HG03060 (cell line): ENCODE results near the gene KLC1.
"Not testable (repeated sequence)": the region's sequence is repeated elsewhere in the genome, so short reads cannot be mapped to it uniquely, and the experiment has no call there.

Source experiments
- ATAC-seq: cut with Tn5 transposase; IDR thresholded peaks from one replicate; pipeline ENCODE4 v1.9.1; 2021; ENCODE audit warnings: low read depth, moderate number of reproducible peaks; ENCODE audit not compliant: unreplicated experiment

KLC1 gene

GRCh38 chr14:103624860-103625259, 4.2 kb upstream of the KLC1 start:
- no peak for ATAC-seq

DNA sequence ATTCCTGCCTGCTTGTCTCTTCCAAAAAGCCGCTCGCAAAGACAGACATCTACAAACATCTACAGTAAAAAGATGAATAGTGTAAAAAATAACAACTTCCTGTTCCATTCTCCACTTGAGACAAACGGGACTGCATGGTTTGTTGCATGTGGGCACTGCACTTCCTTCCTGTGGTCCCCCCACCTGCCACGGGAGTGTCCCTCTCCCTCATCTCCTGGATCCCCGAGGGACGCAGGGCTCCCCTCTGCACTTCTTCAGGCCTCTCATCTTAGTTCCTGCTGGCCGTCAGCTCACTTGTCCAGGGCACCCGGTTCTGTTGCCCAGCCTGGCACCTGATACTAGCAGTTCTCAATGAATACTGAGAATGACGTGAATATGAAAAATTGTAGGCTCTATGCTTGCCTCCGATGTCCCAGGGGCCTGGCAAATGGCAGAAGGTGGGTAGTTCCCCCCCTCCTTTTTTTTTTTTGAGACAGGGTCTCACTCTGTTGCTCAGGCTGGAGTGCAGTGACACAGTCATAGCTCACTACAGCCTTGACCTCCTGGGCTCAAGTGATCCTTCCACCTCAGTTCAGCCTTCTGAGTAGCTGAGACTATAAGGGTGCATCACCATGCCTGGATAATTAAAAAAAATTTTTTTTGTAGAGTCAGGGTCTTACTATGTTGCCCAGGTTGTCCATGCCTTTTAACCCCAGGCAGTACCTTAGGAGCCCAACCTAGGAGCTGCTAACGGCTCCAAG, 3.5 kb upstream of the KLC1 start:
- no peak for ATAC-seq

DNA sequence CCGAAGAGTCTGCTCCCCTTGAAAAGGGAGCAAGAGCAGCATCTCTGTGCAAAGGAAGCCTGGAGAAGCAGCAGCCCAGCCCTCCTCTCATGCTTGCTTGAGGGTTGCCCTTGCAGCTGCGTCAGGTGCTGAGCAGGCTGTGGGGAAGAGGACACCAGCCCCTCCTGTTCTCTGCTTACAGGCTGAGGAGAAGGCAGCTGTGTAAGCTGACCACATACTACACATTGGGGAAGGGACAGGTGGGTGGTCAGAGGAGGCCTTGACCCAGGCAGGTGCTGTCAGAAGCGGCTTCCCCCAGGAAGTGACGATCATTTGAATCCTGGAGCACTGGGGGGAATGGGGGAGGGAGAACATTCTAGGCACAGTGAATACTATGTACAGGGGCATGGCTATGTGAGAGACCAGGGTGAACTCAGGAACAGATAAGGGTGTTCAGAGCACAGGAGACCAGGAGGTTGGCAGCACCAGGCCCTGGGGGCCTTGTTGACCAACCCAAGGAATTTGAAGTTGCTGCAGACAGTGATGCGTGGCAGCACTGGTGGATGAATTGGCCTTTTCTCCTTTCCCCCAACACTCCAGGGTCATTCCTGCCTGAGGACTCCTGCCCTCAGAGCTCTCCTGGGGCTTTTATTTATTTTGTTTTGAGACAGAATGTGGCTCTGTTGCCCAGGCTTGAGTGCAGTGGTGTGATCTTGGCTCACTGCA, 2.7 kb upstream of the KLC1 start:
- ATAC-seq = no peak

- ATAC-seq = no peak
Measured at GRCh38 chr14:103627073-103628025, 1.7 kb upstream of the KLC1 start.

GRCh38 chr14:103628221-103628683, 759 bp upstream of the KLC1 start:
- no peak for ATAC-seq

DNA sequence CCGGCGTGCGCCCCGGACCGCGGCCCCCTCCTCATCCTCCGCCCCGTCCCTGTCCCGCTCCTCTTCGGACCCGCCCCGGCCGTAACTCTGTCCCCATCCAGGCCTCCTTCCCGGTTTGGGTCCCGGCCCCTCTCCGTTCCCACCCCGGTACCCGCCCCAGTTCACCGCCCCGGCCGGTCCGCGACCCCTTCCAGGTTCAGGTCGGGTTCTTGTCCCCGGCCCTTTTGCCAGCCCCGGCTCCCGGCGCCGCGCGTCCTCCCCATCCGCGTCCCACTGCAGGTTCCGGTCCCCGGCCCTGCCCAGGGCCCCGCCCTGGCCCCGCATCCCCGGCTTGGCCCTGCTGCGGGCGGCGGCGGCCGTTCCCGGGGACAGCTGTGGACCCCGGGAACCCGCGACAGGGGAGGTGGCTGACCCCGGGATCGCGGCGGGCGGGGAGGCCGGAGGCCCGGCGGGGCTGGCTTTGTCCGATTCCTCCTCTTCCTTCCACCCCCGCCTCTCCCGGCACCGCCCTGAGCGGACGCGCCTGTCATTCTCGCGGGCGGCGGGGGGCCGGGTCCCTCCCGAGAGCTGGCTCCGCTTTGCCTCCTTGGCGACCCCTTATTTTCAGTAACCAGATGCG, 601 bp downstream of the KLC1 start:
- ATAC-seq = no peak

- no peak for ATAC-seq
Measured at GRCh38 chr14:103630364-103631108, 1.5 kb downstream of the KLC1 start.

GRCh38 chr14:103633391-103633790, 4.4 kb downstream of the KLC1 start:
- no peak for ATAC-seq

DNA sequence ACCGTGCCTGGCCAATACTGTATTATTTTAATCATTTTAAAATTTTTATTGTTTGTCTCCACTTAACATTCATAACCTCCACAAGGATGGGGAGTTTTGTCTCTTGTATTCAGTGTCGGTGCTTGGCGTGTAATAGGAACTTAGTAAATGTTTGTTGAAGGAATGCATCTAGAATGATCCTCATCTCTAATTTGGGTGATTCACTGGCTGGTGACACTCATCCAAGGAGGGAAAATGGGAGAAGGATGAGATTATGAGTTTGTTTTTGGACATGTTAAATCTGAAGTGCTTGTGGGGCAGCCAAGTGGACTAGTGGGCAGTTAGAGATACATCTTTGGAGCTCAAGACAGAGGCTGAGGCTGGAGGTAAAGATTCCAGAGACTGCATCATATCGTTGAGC, 5.1 kb downstream of the KLC1 start:
- ATAC-seq = no peak

DNA sequence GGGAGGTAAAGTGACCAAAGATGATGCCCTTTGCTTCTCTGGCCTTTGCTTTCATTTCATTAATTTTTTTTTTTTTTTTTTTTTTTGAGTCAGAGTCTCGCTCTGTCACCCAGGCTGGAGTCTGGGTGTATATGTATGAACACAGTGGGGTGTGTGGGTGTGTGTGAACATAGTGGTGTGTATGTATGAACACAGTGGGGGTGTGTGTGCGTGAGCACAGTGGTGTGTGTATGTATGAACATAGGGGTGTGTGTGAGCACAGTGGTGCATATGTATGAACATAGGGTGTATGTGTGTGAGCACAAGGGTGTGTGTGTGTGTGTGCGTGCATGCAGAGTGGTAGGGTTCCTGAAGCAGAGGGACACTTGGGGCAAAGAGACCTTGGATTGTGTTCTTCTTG, 9.6 kb downstream of the KLC1 start:
- ATAC-seq = no peak

DNA sequence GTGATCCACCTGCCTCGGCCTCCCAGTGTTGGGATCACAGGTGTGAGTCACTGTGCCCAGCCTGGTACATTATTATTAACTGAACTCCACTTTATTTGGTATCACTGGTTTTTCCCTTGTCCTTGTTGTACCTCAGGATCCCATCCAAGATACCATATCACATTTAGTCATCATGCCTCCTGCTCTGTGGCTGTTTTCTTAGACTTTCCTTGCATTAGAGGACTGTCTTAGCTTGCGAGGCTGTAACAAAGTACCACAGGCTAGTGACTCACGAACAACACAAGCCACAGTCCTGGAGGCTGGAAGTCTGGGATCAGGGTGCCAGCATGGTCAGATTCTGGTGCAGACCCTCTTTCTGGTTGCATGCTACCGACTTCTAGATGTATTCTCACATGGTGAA, 12.2 kb downstream of the KLC1 start:
- no peak for ATAC-seq

DNA sequence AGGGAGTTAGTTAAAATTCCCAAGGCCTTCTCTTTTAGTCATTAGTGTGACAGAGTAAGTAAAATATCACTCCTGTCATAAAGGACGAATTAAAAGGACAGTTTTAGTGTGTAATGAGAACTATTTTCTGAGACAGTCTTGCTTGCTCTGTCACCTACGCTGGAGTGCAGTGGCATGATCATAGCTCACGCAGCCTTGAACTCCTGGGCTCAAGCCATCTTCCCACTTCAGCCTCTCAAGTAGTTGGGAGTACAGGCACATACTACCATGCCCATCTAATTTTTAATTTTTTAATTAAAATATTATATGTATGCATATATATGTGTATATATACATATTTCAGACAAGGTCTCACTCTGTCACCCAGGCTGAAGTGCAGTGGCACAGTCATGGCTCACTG, 17.2 kb downstream of the KLC1 start:
- ATAC-seq = no peak

DNA sequence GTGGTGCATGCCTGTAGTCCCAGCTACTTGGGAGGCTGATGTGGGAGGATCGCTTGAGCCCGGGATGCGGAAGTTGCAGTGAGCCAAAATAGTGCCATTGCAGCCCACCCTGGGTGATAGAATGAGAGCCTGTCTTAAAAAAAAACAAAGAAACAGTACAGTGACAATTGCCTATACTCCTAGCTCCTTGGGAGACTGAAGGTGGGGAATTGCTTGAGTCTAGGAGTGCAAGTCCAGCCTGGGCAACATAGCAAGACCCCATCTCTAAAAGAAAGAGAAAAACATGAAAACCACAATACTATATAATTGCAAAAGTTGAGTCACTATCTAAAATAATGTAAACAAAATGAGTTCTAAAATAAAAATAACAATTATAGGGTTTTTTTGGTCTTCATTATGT, 20.0 kb downstream of the KLC1 start:
- no peak for ATAC-seq

DNA sequence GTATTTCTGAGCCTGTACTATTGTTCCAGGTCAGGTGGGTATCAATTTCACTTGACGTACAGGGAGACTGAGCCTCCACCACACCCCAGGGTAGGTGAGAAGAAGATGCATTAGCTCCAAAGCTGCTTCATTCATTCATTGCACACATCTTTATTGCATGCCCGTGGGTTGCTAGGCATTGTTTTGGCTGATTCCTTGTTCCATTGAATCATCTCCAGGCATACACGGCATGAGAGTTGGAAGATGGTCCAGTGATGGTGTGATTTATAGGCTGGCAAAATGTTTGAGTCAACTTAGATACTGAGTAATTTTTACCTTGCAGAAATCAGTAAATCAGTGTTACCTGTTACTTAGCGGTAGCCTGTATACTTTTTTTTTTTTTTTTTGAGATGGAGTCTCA, 21.2 kb downstream of the KLC1 start:
- no peak for ATAC-seq

- no peak for ATAC-seq
Measured at GRCh38 chr14:103651585-103651984, 22.6 kb downstream of the KLC1 start.

- no peak for ATAC-seq
Measured at GRCh38 chr14:103652806-103653205, 23.8 kb downstream of the KLC1 start.

DNA sequence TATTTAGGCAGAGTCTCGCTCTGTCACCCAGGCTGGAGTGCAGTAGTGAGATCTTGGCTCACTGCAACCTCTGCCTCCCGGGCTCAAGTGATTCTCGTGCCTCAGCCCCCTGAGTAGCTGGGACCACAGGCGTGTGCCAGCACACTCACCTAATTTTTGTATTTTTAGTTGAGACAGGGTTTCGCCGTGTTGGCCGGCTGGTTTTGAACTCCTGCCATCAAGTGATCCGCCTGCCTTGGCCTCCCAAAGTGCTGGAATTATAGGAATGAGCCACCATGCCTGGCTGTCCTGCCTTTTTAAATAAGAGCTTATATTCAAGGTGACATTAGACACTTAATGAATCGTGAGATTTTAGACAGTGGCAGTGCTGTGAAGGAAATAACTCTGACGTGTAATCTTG, 24.3 kb downstream of the KLC1 start:
- not testable (repeated sequence) for ATAC-seq

DNA sequence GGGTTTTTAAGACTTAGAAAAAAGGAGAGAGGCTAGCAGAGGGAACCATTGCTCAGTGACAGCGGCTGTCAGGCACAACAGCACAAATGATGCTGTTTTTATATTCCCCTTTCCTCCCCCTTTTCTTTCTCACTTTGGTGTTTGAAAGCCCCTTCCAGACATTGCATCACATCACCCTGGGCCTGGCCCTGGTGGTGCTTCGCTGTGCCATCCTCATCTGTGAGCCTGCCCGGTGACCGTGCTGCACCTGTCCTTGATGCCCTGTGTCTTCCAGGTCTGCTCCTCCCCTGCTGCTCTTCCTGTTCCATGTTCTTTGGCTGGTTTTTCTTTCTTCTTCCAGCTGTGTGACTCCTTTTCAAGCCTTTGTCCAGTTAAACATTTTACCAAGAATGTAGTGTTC, 24.8 kb downstream of the KLC1 start:
- ATAC-seq = no peak

GRCh38 chr14:103654619-103655018, 25.6 kb downstream of the KLC1 start:
- ATAC-seq = no peak
